HUES6 (cell line): ENCODE results near the gene SF3A1.

Source experiments
- H3K27ac ChIP-seq: 2 replicates; pipeline ENCODE4 v1.7.0; 2013; ENCODE audit warnings: low read depth, mild to moderate bottlenecking, low read length, inconsistent platforms
- H3K27me3 ChIP-seq: 2 replicates; pipeline ENCODE4 v1.6.1; 2013; ENCODE audit warnings: low read length; ENCODE audit not compliant: control insufficient read depth, insufficient read depth
- H3K36me3 ChIP-seq: 2 replicates; pipeline ENCODE4 v1.6.1; 2013; ENCODE audit warnings: low read length; ENCODE audit not compliant: control insufficient read depth, insufficient read depth
- H3K4me1 ChIP-seq: 2 replicates; pipeline ENCODE4 v1.6.1; 2013; ENCODE audit warnings: low read length; ENCODE audit not compliant: control insufficient read depth, insufficient read depth
- H3K4me3 ChIP-seq: 2 replicates; pipeline ENCODE4 v1.5.1; 2013; ENCODE audit warnings: low read depth, low read length
- H3K9ac ChIP-seq: one replicate; pipeline ENCODE4 v1.6.1; 2013; ENCODE audit warnings: mild to moderate bottlenecking, low read length
- H3K9me3 ChIP-seq: 2 replicates; pipeline ENCODE4 v1.6.1; 2013; ENCODE audit warnings: low read depth, low read length; ENCODE audit not compliant: control insufficient read depth, insufficient read depth

The SF3A1 gene

GRCh38 chr22:30332551-30332950, 24.1 kb downstream of the SF3A1 start:
- no peaks in the 10 kb centered on the region for H3K9me3 ChIP-seq
- no peak overlapping the region for H3K9ac ChIP-seq
- H3K4me1 ChIP-seq: peaks cover 2% of the 10 kb centered on the region
- no peak overlapping the region for H3K27ac ChIP-seq
- no peak overlapping the region for H3K4me3 ChIP-seq
- H3K27me3 ChIP-seq: no peaks in the 10 kb centered on the region
- H3K36me3 ChIP-seq: peaks cover 64% of the 10 kb centered on the region

DNA sequence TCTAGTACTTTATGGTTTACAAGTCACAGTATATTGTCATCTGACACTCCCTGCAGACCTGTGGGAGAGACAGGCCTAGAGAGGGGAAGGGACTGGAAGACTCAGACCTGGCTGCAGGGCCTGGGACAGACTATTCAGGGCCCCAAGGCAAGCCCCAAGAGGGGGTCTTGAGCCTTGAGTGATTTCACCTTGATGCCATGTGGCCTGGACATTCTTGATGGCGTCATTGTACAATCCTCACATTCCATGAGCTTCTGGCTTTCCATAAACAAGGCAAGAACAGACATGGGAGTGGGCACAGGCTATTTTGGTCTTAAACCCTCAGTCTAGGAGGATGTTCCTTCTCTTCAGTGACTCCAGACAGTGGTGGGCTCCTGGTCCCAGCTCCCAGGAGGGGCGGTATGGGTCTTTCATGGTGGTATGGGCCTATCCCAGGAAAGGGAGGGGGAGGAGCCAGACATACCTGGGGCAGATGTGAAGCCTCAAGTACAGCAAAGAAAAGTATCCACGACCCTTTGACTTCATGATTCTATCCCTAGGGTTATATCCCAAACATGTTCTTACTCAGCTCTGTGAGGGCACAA, 28.1 kb downstream of the SF3A1 start:
- Histone ChIP-seq H3K4me1 (peaks cover 22% of the 10 kb centered on the region), H3K9me3 (no peaks in the 10 kb centered on the region), H3K9ac (no peak overlapping the region), H3K4me3 (no peak overlapping the region), H3K36me3 (peaks cover 24% of the 10 kb centered on the region), H3K27me3 (no peaks in the 10 kb centered on the region), H3K27ac (no peak overlapping the region)

GRCh38 chr22:30327864-30328345, 28.8 kb downstream of the SF3A1 start:
- H3K27ac ChIP-seq: no peak overlapping the region
- H3K9me3 ChIP-seq: no peaks in the 10 kb centered on the region
- H3K9ac ChIP-seq: no peak overlapping the region
- no peak overlapping the region for H3K4me3 ChIP-seq
- H3K27me3 ChIP-seq: no peaks in the 10 kb centered on the region
- H3K4me1 ChIP-seq: peaks cover 22% of the 10 kb centered on the region
- H3K36me3 ChIP-seq: peaks cover 17% of the 10 kb centered on the region

GRCh38 chr22:30326706-30327362, 29.9 kb downstream of the SF3A1 start, which contains the start of gene TBC1D10A:
TBC1D10A (minus strand) TSS chr22:30326941; CDS start chr22:30326881, 60 bp downstream.
- H3K4me1 ChIP-seq: peaks cover 22% of the 10 kb centered on the region

DNA sequence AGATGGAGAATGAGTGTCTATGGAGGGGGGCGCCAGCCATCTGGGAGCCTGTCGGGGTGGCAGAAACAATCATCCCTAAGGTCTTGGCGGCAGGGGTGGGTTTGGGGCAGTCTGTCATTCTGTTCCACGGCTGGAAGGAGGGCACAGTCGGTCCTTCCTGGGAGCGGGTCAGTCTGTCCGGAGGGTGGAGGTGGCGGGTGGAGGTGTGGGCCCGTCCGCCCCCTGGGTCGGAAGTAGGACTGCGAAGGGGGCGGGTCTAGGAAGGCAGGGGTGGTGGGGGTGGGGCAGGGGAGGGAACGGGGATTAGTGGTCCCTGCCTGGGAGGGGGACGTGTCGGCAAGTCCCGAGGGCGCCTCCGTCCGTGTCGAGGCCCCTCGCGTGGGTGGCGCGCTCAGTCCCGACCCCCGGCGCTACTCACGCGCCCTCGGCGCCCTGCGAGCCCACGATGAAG, 30.4 kb downstream of the SF3A1 start:
- peaks cover 22% of the 10 kb centered on the region for H3K4me1 ChIP-seq
- H3K36me3 ChIP-seq: peaks cover 7% of the 10 kb centered on the region
- no peaks in the 10 kb centered on the region for H3K9me3 ChIP-seq
- no peaks in the 10 kb centered on the region for H3K27me3 ChIP-seq
- peak overlapping the region; percentile 78 for H3K9ac ChIP-seq
- peak overlapping the region; percentile 94 for H3K4me3 ChIP-seq
- H3K27ac ChIP-seq: no peak overlapping the region

More at GRCh38 chr22:30326706-30327362, 29.9 kb downstream of the SF3A1 start, which contains the start of gene TBC1D10A:
- H3K27ac ChIP-seq: no peak within 1 kb of the TSS
- H3K4me3 ChIP-seq: peak within 1 kb of the TSS; percentile 94
- no peaks in the 10 kb centered on the region for H3K27me3 ChIP-seq
- no peaks in the 10 kb centered on the region for H3K9me3 ChIP-seq
- H3K36me3 ChIP-seq: peaks cover 9% of the 10 kb centered on the region
- H3K9ac ChIP-seq: peak within 1 kb of the TSS; percentile 78

- Histone ChIP-seq H3K36me3 (peaks cover 4% of the 10 kb centered on the region), H3K4me1 (peaks cover 22% of the 10 kb centered on the region), H3K9ac (peak overlapping the region; percentile 22), H3K4me3 (peak overlapping the region; percentile 94), H3K27ac (no peak overlapping the region), H3K27me3 (no peaks in the 10 kb centered on the region), H3K9me3 (no peaks in the 10 kb centered on the region)
Observed at GRCh38 chr22:30325724-30326254, 30.9 kb downstream of the SF3A1 start.

DNA sequence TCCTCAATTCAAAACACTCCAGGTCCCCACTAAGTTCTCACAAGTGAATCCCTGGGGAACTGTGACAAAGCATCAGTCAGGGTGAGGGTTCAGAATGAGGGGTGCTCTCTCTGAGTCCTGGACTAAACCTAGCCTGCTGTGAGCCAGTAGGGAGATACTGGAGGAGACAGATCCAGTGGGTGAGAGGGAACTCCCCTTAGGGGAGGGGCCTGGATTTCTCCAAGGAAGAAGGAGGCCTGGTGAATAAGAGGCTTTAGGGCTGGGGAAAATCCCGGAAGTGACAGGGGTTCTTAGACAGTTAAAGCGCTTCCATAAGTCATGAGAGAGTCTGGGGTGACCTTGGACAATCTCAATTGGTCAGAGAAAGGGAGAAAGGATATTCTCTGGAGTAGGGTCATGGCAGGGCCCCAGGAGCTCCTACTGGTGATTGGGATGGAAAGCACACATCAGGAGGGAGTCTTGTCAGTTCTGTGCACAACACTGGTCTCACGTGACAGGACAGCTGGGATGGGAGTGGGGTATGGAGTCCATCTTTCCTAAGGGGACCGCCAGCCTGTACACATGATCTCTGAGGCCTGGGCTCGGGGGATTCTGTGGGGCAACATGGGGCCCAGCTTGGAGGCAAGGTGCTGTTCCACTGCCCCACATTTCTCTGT, 31.5 kb downstream of the SF3A1 start:
- H3K36me3 ChIP-seq: no peaks in the 10 kb centered on the region
- H3K4me1 ChIP-seq: peaks cover 22% of the 10 kb centered on the region
- peak overlapping the region; percentile 94; the same call in 1 of the 2 replicates for H3K4me3 ChIP-seq
- no peak overlapping the region for H3K27ac ChIP-seq
- no peak overlapping the region for H3K9ac ChIP-seq
- H3K9me3 ChIP-seq: no peaks in the 10 kb centered on the region
- no peaks in the 10 kb centered on the region for H3K27me3 ChIP-seq

- Histone ChIP-seq H3K27ac (no peak overlapping the region), H3K36me3 (no peaks in the 10 kb centered on the region), H3K27me3 (no peaks in the 10 kb centered on the region), H3K9me3 (no peaks in the 10 kb centered on the region), H3K4me3 (no peak overlapping the region), H3K9ac (no peak overlapping the region), H3K4me1 (peaks cover 22% of the 10 kb centered on the region)
Observed at GRCh38 chr22:30324014-30324730, 32.5 kb downstream of the SF3A1 start.

DNA sequence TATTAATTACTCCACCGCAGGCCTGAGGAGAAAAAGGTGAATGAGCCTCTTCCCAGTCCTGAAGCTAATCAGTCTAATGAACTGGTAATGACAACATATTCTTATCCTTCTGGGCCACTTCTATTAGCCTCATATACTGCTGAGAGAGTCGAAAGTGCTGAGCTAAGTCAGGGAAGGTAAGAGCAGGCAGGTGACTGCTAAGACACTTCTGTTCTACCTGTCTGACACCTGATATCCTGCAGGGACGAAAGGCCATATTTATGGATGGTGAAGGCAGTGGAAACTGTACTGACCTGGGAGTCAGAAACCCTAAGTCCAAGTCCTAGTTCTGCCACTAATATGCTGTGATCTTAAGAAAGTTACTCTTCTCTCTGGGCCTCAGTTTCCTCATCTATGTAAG, 33.4 kb downstream of the SF3A1 start:
- H3K9me3 ChIP-seq: no peaks in the 10 kb centered on the region
- no peak overlapping the region for H3K9ac ChIP-seq
- H3K27ac ChIP-seq: no peak overlapping the region
- no peaks in the 10 kb centered on the region for H3K36me3 ChIP-seq
- H3K27me3 ChIP-seq: no peaks in the 10 kb centered on the region
- H3K4me3 ChIP-seq: no peak overlapping the region
- peaks cover 22% of the 10 kb centered on the region for H3K4me1 ChIP-seq

DNA sequence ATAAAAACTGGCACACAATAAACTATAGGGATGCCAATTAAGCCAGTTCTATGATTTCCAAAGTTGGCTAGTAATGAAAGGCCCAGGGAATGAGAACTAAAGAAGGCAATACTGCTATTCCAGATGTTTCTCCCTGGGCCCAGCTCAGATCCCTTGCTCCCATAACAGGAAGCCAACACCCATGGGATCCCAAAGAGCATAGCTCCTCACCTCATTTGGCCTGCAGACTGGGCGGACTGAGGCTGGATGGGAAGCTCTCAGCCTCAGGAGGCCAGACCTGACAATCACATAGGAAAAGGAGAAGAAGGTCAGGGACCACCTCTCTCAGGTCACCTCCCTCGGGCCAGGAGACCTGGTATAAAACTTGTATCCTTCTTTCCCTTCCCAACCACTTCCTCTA, 35.2 kb downstream of the SF3A1 start:
- H3K4me3 ChIP-seq: no peak overlapping the region
- peaks cover 14% of the 10 kb centered on the region for H3K4me1 ChIP-seq
- no peaks in the 10 kb centered on the region for H3K27me3 ChIP-seq
- no peak overlapping the region for H3K9ac ChIP-seq
- H3K9me3 ChIP-seq: no peaks in the 10 kb centered on the region
- H3K27ac ChIP-seq: no peak overlapping the region
- H3K36me3 ChIP-seq: no peaks in the 10 kb centered on the region
